HEK293 (cell line): ENCODE results near the gene TLCD3A.

Experiments
- BCL6B ChIP-seq: fragments of 450-650 bp; formaldehyde crosslinking; IDR thresholded peaks from 2 replicates; pipeline ENCODE4 v1.5.1; 2017; ENCODE audit warnings: missing biosample characterization, missing genetic modification characterization
- GLIS1 ChIP-seq: fragments of 450-650 bp; formaldehyde crosslinking; IDR thresholded peaks from 2 replicates; pipeline ENCODE4 v1.5.1; 2016; ENCODE audit warnings: missing biosample characterization, missing genetic modification characterization
- KLF10 ChIP-seq: fragments of 450-650 bp; IDR thresholded peaks from 2 replicates; pipeline ENCODE4 v1.5.1; 2018; ENCODE audit warnings: missing biosample characterization, mild to moderate bottlenecking, missing genetic modification characterization
- KLF17 ChIP-seq: fragments of 450-650 bp; formaldehyde crosslinking; IDR thresholded peaks from 2 replicates; pipeline ENCODE4 v1.5.1; 2016; ENCODE audit warnings: missing biosample characterization, missing genetic modification characterization
- PRDM6 ChIP-seq: fragments of 450-650 bp; formaldehyde crosslinking; IDR thresholded peaks from 2 replicates; pipeline ENCODE4 v1.5.1; 2017; ENCODE audit warnings: missing biosample characterization, missing genetic modification characterization
- ZBTB11 ChIP-seq: fragments of 450-650 bp; formaldehyde crosslinking; conservative IDR thresholded peaks from 2 replicates; pipeline ENCODE4 v1.5.1; 2016; ENCODE audit warnings: low read depth, missing biosample characterization, missing genetic modification characterization
- ZEB2 ChIP-seq: fragments of 450-650 bp; formaldehyde crosslinking; IDR thresholded peaks from 2 replicates; pipeline ENCODE4 v1.5.1; 2016; ENCODE audit warnings: missing biosample characterization, missing genetic modification characterization
- ZNF138 ChIP-seq: fragments of 450-650 bp; formaldehyde crosslinking; IDR thresholded peaks from 2 replicates; pipeline ENCODE4 v1.5.1; 2016; ENCODE audit warnings: missing biosample characterization, missing genetic modification characterization, borderline replicate concordance
- ZNF157 ChIP-seq: fragments of 450-650 bp; formaldehyde crosslinking; IDR thresholded peaks from 2 replicates; pipeline ENCODE4 v1.5.1; 2016; ENCODE audit warnings: missing biosample characterization, missing genetic modification characterization
- ZNF280C ChIP-seq: fragments of 450-650 bp; formaldehyde crosslinking; IDR thresholded peaks from 2 replicates; pipeline ENCODE4 v1.5.1; 2016; ENCODE audit warnings: missing biosample characterization, missing genetic modification characterization
- ZNF398 ChIP-seq: fragments of 450-650 bp; formaldehyde crosslinking; IDR thresholded peaks from 2 replicates; pipeline ENCODE4 v1.5.1; 2017; ENCODE audit warnings: missing biosample characterization, missing genetic modification characterization
- ZNF548 ChIP-seq: fragments of 450-650 bp; formaldehyde crosslinking; IDR thresholded peaks from 2 replicates; pipeline ENCODE4 v1.5.1; 2016; ENCODE audit warnings: missing biosample characterization, missing genetic modification characterization
- ZNF549 ChIP-seq: fragments of 450-650 bp; IDR thresholded peaks from 2 replicates; pipeline ENCODE4 v1.5.1; 2018; ENCODE audit warnings: missing biosample characterization, missing genetic modification characterization, mild to moderate bottlenecking, inconsistent platforms, moderate library complexity
- ZNF580 ChIP-seq: fragments of 450-650 bp; formaldehyde crosslinking; IDR thresholded peaks from 2 replicates; pipeline ENCODE4 v1.5.1; 2016; ENCODE audit warnings: missing biosample characterization, missing genetic modification characterization
- ZNF600 ChIP-seq: fragments of 450-650 bp; formaldehyde crosslinking; IDR thresholded peaks from 2 replicates; pipeline ENCODE4 v1.5.1; 2016; ENCODE audit warnings: missing biosample characterization, missing genetic modification characterization
- ZNF692 ChIP-seq: fragments of 450-650 bp; formaldehyde crosslinking; IDR thresholded peaks from 2 replicates; pipeline ENCODE4 v1.5.1; 2016; ENCODE audit warnings: missing biosample characterization, missing genetic modification characterization
- ZNF701 ChIP-seq: fragments of 450-650 bp; formaldehyde crosslinking; IDR thresholded peaks from 2 replicates; pipeline ENCODE4 v1.5.1; 2016; ENCODE audit warnings: missing biosample characterization, missing genetic modification characterization
- ZNF777 ChIP-seq: fragments of 450-650 bp; formaldehyde crosslinking; IDR thresholded peaks from 2 replicates; pipeline ENCODE4 v1.5.1; 2017; ENCODE audit warnings: missing biosample characterization, missing genetic modification characterization, borderline replicate concordance
- ZNF837 ChIP-seq: fragments of 450-650 bp; formaldehyde crosslinking; IDR thresholded peaks from 2 replicates; pipeline ENCODE4 v1.5.1; 2016; ENCODE audit warnings: missing biosample characterization, missing genetic modification characterization
- ZSCAN16 ChIP-seq: fragments of 450-650 bp; formaldehyde crosslinking; IDR thresholded peaks from 2 replicates; pipeline ENCODE4 v1.5.1; 2016; ENCODE audit warnings: missing biosample characterization, missing genetic modification characterization
- ZSCAN18 ChIP-seq: fragments of 450-650 bp; formaldehyde crosslinking; IDR thresholded peaks from 2 replicates; pipeline ENCODE4 v1.5.1; 2016; ENCODE audit warnings: missing biosample characterization, missing genetic modification characterization
- ZXDB ChIP-seq: fragments of 450-650 bp; formaldehyde crosslinking; IDR thresholded peaks from 2 replicates; pipeline ENCODE4 v1.5.1; 2016; ENCODE audit warnings: missing biosample characterization, missing genetic modification characterization

Gene TLCD3A

GRCh38 chr17:781805-782731 is 49.7 kb downstream of the TLCD3A start, which contains the start of the genes GLOD4 and MRM3 (continued):
- TF ChIP-seq KLF17 (peak; percentile 93; the same call in 1 of the 2 replicates), ZNF600 (peak; percentile 94), ZNF398 (tag by site-specific recombination) (no peak), ZNF548 (tag by site-specific recombination) (no peak), ZNF837 (tag by site-specific recombination) (no peak), ZSCAN16 (tag by site-specific recombination) (0 out of 2 replicates have a peak, but pooled peaks have one; percentile 17), ZNF138 (tag by site-specific recombination) (no peak), ZNF157 (no peak), ZNF549 (no peak), ZNF280C (tag by site-specific recombination) (no peak), ZXDB (tag by site-specific recombination) (peak; percentile 97), BCL6B (tag by site-specific recombination) (peak; percentile 33; the same call in 1 of the 2 replicates), GLIS1 (tag by site-specific recombination) (peak; percentile 42; the same call in 1 of the 2 replicates), ZSCAN18 (peak; percentile 57; the same call in 1 of the 2 replicates), PRDM6 (no peak), ZNF580 (tag by site-specific recombination) (peak; percentile 32; the same call in 1 of the 2 replicates), ZBTB11 (tag by site-specific recombination) (peak; percentile 20; the same call in 1 of the 2 replicates), ZNF692 (peak; percentile 84), ZNF701 (tag by site-specific recombination) (no peak), ZNF777 (tag by site-specific recombination) (peak; percentile 49; the same call in 1 of the 2 replicates), KLF10 (tag by site-specific recombination) (peak; percentile 87), ZEB2 (tag by site-specific recombination) (peak; percentile 91)
